Liver (tissue), 3 donors: ENCODE data around the gene MTMR10.

Experiments used
- CTCF ChIP-seq: fragments of 150-350 bp; IDR thresholded peaks from 2 replicates; pipeline ENCODE4 v1.5.1; 2017; ENCODE audit warnings: improper control_type of control experiment, low read depth, low read length; ENCODE audit not compliant: missing input control
- EGR1 ChIP-seq, 2 donors: IDR thresholded peaks; 2 replicates each; pipeline ENCODE4 v1.6.1; 2016 to 2018; ENCODE audit warnings: antibody characterized with exemption in 2 of 2, low read depth in 2 of 2
- FOXA2 ChIP-seq: IDR thresholded peaks from 2 replicates; pipeline ENCODE4 v1.6.1; 2016; ENCODE audit warnings: antibody characterized with exemption
- GABPA ChIP-seq, 2 donors: IDR thresholded peaks in 1 of 2; conservative IDR thresholded peaks in 1 of 2; 2 replicates each; pipeline ENCODE4 v1.6.1; 2016; ENCODE audit warnings: antibody characterized with exemption in 2 of 2, mild to moderate bottlenecking in 1 of 2, moderate library complexity in 1 of 2
- HNF4G ChIP-seq: IDR thresholded peaks from 2 replicates; pipeline ENCODE4 v1.6.1; 2016; ENCODE audit warnings: antibody characterized with exemption
- JUND ChIP-seq, 2 donors: IDR thresholded peaks; 2 replicates each; pipeline ENCODE4 v1.6.1; 2016; ENCODE audit warnings: antibody characterized with exemption in 2 of 2
- MAX ChIP-seq: IDR thresholded peaks from 2 replicates; pipeline ENCODE4 v1.6.1; 2016; ENCODE audit warnings: antibody characterized with exemption
- RAD21 ChIP-seq, 2 donors: IDR thresholded peaks; 2 replicates each; pipeline ENCODE4 v1.6.1; 2016; ENCODE audit warnings: antibody characterized with exemption in 2 of 2, mild to moderate bottlenecking in 2 of 2
- RXRA ChIP-seq, 2 donors: IDR thresholded peaks; 2 replicates each; pipeline ENCODE4 v1.6.1; 2017 to 2018; ENCODE audit warnings: antibody characterized with exemption in 2 of 2, mild to moderate bottlenecking in 1 of 2
- SP1 ChIP-seq: IDR thresholded peaks from 2 replicates; pipeline ENCODE4 v1.6.1; 2018; ENCODE audit warnings: antibody characterized with exemption, mild to moderate bottlenecking
- TAF1 ChIP-seq: conservative IDR thresholded peaks from 2 replicates; pipeline ENCODE4 v1.6.1; 2016; ENCODE audit warnings: antibody characterized with exemption, mild to moderate bottlenecking
- YY1 ChIP-seq: IDR thresholded peaks from 2 replicates; pipeline ENCODE4 v1.6.1; 2016; ENCODE audit warnings: antibody characterized with exemption, mild to moderate bottlenecking
- ZBTB33 ChIP-seq: IDR thresholded peaks from 2 replicates; pipeline ENCODE4 v1.6.1; 2016; ENCODE audit warnings: antibody characterized with exemption
- TF ChIP-seq, protein P1 (sequence below): IDR thresholded peaks from 2 replicates; pipeline ENCODE4 v1.6.1; 2016; ENCODE audit warnings: antibody characterized with exemption, mild to moderate bottlenecking
- donor health status: healthy.
- donor health status: healthy.

DNA sequence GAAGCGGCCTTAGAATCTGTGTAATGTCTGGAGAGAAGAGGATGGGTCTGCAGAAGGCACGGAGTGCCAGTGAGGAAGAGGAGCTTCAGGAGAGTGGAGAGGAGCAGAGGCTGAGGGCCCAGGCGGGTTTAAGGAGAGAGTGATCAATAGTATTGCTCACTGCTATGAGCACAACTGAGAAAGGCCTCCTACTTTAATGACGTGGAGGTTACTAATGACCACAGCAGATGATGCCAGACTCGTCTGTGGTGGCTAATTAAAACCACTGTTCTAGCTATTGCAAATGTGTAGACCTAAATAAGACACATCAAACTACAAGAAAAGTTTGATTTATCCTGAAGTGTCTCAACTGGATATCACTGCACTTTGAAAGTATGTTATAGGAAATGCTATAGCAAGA is 33.2 kb downstream of the MTMR10 start:
- TF ChIP-seq GABPA (IDR thresholded peaks at IDR 0.05 in 1 of 2, conservative IDR thresholded peaks at IDR 0.05 in 1 of 2), result no peak
- TF ChIP-seq CTCF, result no peak
- no peak for TF ChIP-seq ZBTB33
- TF ChIP-seq, protein P1, sequence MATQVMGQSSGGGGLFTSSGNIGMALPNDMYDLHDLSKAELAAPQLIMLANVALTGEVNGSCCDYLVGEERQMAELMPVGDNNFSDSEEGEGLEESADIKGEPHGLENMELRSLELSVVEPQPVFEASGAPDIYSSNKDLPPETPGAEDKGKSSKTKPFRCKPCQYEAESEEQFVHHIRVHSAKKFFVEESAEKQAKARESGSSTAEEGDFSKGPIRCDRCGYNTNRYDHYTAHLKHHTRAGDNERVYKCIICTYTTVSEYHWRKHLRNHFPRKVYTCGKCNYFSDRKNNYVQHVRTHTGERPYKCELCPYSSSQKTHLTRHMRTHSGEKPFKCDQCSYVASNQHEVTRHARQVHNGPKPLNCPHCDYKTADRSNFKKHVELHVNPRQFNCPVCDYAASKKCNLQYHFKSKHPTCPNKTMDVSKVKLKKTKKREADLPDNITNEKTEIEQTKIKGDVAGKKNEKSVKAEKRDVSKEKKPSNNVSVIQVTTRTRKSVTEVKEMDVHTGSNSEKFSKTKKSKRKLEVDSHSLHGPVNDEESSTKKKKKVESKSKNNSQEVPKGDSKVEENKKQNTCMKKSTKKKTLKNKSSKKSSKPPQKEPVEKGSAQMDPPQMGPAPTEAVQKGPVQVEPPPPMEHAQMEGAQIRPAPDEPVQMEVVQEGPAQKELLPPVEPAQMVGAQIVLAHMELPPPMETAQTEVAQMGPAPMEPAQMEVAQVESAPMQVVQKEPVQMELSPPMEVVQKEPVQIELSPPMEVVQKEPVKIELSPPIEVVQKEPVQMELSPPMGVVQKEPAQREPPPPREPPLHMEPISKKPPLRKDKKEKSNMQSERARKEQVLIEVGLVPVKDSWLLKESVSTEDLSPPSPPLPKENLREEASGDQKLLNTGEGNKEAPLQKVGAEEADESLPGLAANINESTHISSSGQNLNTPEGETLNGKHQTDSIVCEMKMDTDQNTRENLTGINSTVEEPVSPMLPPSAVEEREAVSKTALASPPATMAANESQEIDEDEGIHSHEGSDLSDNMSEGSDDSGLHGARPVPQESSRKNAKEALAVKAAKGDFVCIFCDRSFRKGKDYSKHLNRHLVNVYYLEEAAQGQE, result no peak
- TF ChIP-seq EGR1 (IDR thresholded peaks at IDR 0.05; ENCODE audit: low read depth in 2 of 2), result no peak
- TF ChIP-seq RXRA (IDR thresholded peaks at IDR 0.05), result no peak
- no peak for TF ChIP-seq SP1
- TF ChIP-seq JUND (IDR thresholded peaks at IDR 0.05), result no peak
- no peak for TF ChIP-seq YY1
- no peak for TF ChIP-seq MAX
- TF ChIP-seq TAF1, result no peak
- TF ChIP-seq FOXA2, result no peak
- no peak for TF ChIP-seq RAD21 (IDR thresholded peaks at IDR 0.05)
- no peak for TF ChIP-seq HNF4G
